CD14-positive monocyte (primary cell): ENCODE data around the gene PNLDC1. TPM values are rescaled to one million over a fixed set of nuclear protein-coding genes. Genes with fewer than 3 reads are reported as not detected.
A peak's percentile ranks its signal among the peaks of the same experiment; 100 is the strongest.

Experiments
- DNase-seq, 3 donors: peaks; one replicate each; pipeline ENCODE4 v3.0.0-alpha.2; 2011 to 2022
- H2AFZ ChIP-seq: 2 replicates; pipeline ENCODE4 v1.6.0; 2012; ENCODE audit warnings: mild to moderate bottlenecking, low read depth, low read length, inconsistent platforms; ENCODE audit not compliant: insufficient read depth, poor library complexity, severe bottlenecking
- H3K27ac ChIP-seq, 2 donors: 1 replicate in 1 of 2; 2 replicates in 1 of 2; pipeline ENCODE4 v1.5.1; 2012 to 2013; ENCODE audit warnings: low read length in 2 of 2, control low read depth in 1 of 2, inconsistent platforms in 1 of 2, low read depth in 1 of 2, mild to moderate bottlenecking in 1 of 2
- H3K27me3 ChIP-seq, 2 donors: one replicate each; pipeline versions ENCODE4 v1.6.0 to v1.6.1; 2011 to 2013; ENCODE audit warnings: low read length in 2 of 2; ENCODE audit not compliant: control insufficient read depth in 2 of 2, insufficient read depth in 2 of 2
- H3K36me3 ChIP-seq, 2 donors: replicated peaks in 1 of 2; 1 replicate in 1 of 2; 2 replicates in 1 of 2; pipeline versions ENCODE4 v1.5.1 to v1.6.1; 2012 to 2013; ENCODE audit warnings: low read length in 2 of 2, control low read depth in 1 of 2, inconsistent platforms in 1 of 2, mild to moderate bottlenecking in 1 of 2; ENCODE audit not compliant: insufficient read depth in 2 of 2, control insufficient read depth in 1 of 2
- H3K4me1 ChIP-seq, 2 donors: 1 replicate in 1 of 2; 2 replicates in 1 of 2; pipeline versions ENCODE4 v1.5.1 to v1.6.1; 2012 to 2013; ENCODE audit warnings: low read length in 2 of 2, control low read depth in 1 of 2, inconsistent platforms in 1 of 2, mild to moderate bottlenecking in 1 of 2, moderate library complexity in 1 of 2; ENCODE audit not compliant: insufficient read depth in 2 of 2, control insufficient read depth in 1 of 2
- H3K4me2 ChIP-seq: replicated peaks from 2 replicates; pipeline ENCODE3; 2012; ENCODE audit warnings: low read length, moderate library complexity, mild to moderate bottlenecking; ENCODE audit not compliant: poor library complexity, severe bottlenecking; ENCODE audit errors: extremely low read depth
- H3K4me3 ChIP-seq, 3 experiments: fragments of 200-600 bp in 1 of 3; sonication (generic) in 1 of 3; replicated peaks in 1 of 3; 1 replicate in 2 of 3; 2 replicates in 1 of 3; pipeline ENCODE4 v1.5.1; 2011 to 2013; ENCODE audit warnings: low read length in 3 of 3, mild to moderate bottlenecking in 3 of 3, control low read depth in 2 of 3, low read depth in 2 of 3, inconsistent platforms in 1 of 3, moderate library complexity in 1 of 3
- H3K79me2 ChIP-seq: 2 replicates; pipeline ENCODE4 v1.6.0; 2012; ENCODE audit warnings: mild to moderate bottlenecking, control low read depth, inconsistent platforms, low read length, moderate library complexity; ENCODE audit not compliant: insufficient read depth
- H3K9ac ChIP-seq: 2 replicates; pipeline ENCODE4 v1.6.0; 2017; ENCODE audit warnings: low read length, mild to moderate bottlenecking; ENCODE audit not compliant: insufficient read depth, poor library complexity, severe bottlenecking
- H3K9me3 ChIP-seq, 2 donors: replicated peaks in 1 of 2; 1 replicate in 1 of 2; 2 replicates in 1 of 2; pipeline versions ENCODE4 v1.5.1 to v1.6.1; 2012 to 2013; ENCODE audit warnings: low read length in 2 of 2, control low read depth in 1 of 2; ENCODE audit not compliant: control insufficient read depth in 1 of 2, insufficient read depth in 1 of 2
- H4K20me1 ChIP-seq: 2 replicates; pipeline ENCODE4 v1.6.0; 2012; ENCODE audit warnings: mild to moderate bottlenecking, low read length, control low read depth, moderate library complexity; ENCODE audit not compliant: insufficient read depth
- H3K27ac Mint-ChIP-seq, 7 donors: one replicate each; pipeline ENCODE4 v1.8.0; 2020; ENCODE audit warnings: mild to moderate bottlenecking in 7 of 7, mixed read lengths in 7 of 7, moderate library complexity in 6 of 7, inconsistent platforms in 2 of 7
- H3K27me3 Mint-ChIP-seq, 3 donors: one replicate each; pipeline ENCODE4 v1.8.0; 2021 to 2022; ENCODE audit warnings: low read depth in 3 of 3, mild to moderate bottlenecking in 3 of 3, mixed read lengths in 3 of 3, moderate library complexity in 3 of 3, inconsistent platforms in 1 of 3
- H3K36me3 Mint-ChIP-seq, 2 donors: one replicate each; pipeline ENCODE4 v1.8.0; 2020; ENCODE audit warnings: mixed read lengths in 2 of 2, inconsistent platforms in 1 of 2, mild to moderate bottlenecking in 1 of 2
- H3K4me1 Mint-ChIP-seq: one replicate; pipeline ENCODE4 v1.8.0; 2020; ENCODE audit warnings: mild to moderate bottlenecking, mixed read lengths
- H3K4me3 Mint-ChIP-seq, 2 donors: one replicate each; pipeline ENCODE4 v1.8.0; 2020; ENCODE audit warnings: mild to moderate bottlenecking in 2 of 2, mixed read lengths in 2 of 2, moderate library complexity in 1 of 2
- H3K9me3 Mint-ChIP-seq, 7 donors: one replicate each; pipeline ENCODE4 v1.8.0; 2020 to 2022; ENCODE audit warnings: mixed read lengths in 7 of 7, mild to moderate bottlenecking in 6 of 7, moderate library complexity in 6 of 7, inconsistent platforms in 2 of 7
- CTCF ChIP-seq: fragments of 200-600 bp; IDR thresholded peaks from one replicate; pipeline ENCODE4 v1.8.0; 2022; ENCODE audit warnings: antibody characterized with exemption, mild to moderate bottlenecking
- WGBS: methylation state at CpG from one replicate; pipeline ENCODE4 v1.1.5; 2013; ENCODE audit warnings: missing lambda C conversion rate; ENCODE audit not compliant: insufficient coverage; 5-methylcytosine and 5-hydroxymethylcytosine counted together
- intact Hi-C, 2 donors: fragments of 100-400 bp; cut with micrococcal nuclease; formaldehyde crosslinking; loops; one replicate each; pipeline versions ENCODE4 v1.15.0 to v1.15.1; 2023
- polyA plus RNA-seq, 3 donors: library from polyadenylated mRNA; depleted of rRNA in 1 of 3; unstranded in 2 of 3; stranded (reverse) in 1 of 3; fragments of 300-500 nt in 2 of 3; fragments of >200 nt in 1 of 3; fragmentation: Illumina TruSeq in 2 of 3; gene quantifications; 1 replicate in 2 of 3; 2 replicates in 1 of 3; pipeline ENCODE4 v1.2.3, GENCODE V29; 2012 to 2021

PNLDC1 gene
- polyA plus RNA-seq, 3 donors: 0.56 TPM; not detected in 2

- peaks cover 30% of the 10 kb centered on the region for H3K4me1 Mint-ChIP-seq
- Histone ChIP-seq H3K4me1 (peaks cover 28 to 32% of the 10 kb centered on the region in 2 donors), H3K27ac (no peak overlapping the region), H4K20me1 (no peaks in the 10 kb centered on the region), H3K27me3 (no peaks in the 10 kb centered on the region), H3K79me2 (no peaks in the 10 kb centered on the region), H3K9me3 (no peaks in the 10 kb centered on the region), H3K9ac (no peak overlapping the region), H3K4me2 (no peak overlapping the region), H3K4me3 (no peak overlapping the region), H3K36me3 (no peaks in the 10 kb centered on the region), H2AFZ (peak overlapping the region; percentile 51)
- peaks cover 0 to 3% (median 0%) of the 10 kb centered on the region in 7 donors for H3K9me3 Mint-ChIP-seq
- intact Hi-C loops: no loop called here
- DNase-seq: no peak
- 76% methylated on average over 6 of the region's 11 CpGs for WGBS
- H3K4me3 Mint-ChIP-seq: no peak overlapping the region
- H3K36me3 Mint-ChIP-seq: no peaks in the 10 kb centered on the region
- H3K27ac Mint-ChIP-seq: peak overlapping the region in 4 of 7 donors; percentile 24 to 73 (median 64)
- no peak for TF ChIP-seq CTCF
- H3K27me3 Mint-ChIP-seq: peaks cover 0 to 4% (median 2%) of the 10 kb centered on the region in 3 donors
Measured at GRCh38 chr6:159830501-159831372, 30.7 kb downstream of the PNLDC1 start.

- no peaks in the 10 kb centered on the region for H3K9me3 ChIP-seq
- WGBS: 84% methylated on average over 4 of the region's 4 CpGs
- H3K79me2 ChIP-seq: no peaks in the 10 kb centered on the region
- no peaks in the 10 kb centered on the region for H3K27me3 ChIP-seq
- H3K4me2 ChIP-seq: no peak overlapping the region
- no peak overlapping the region for H2AFZ ChIP-seq
- H3K4me1 ChIP-seq: peaks cover 28 to 32% of the 10 kb centered on the region in 2 donors
- H3K9ac ChIP-seq: no peak overlapping the region
- Mint-ChIP-seq H3K4me1 (peaks cover 30% of the 10 kb centered on the region), H3K4me3 (no peak overlapping the region), H3K9me3 (peaks cover 0 to 3% (median 0%) of the 10 kb centered on the region in 7 donors), H3K36me3 (no peaks in the 10 kb centered on the region), H3K27ac (no peak overlapping the region), H3K27me3 (peaks cover 0 to 4% (median 2%) of the 10 kb centered on the region in 3 donors)
- H3K36me3 ChIP-seq: no peaks in the 10 kb centered on the region
- H4K20me1 ChIP-seq: no peaks in the 10 kb centered on the region
- H3K4me3 ChIP-seq: no peak overlapping the region
- no peak overlapping the region for H3K27ac ChIP-seq
- no peak for DNase-seq
- intact Hi-C loops: no loop called here
- TF ChIP-seq CTCF: no peak
Measured at GRCh38 chr6:159831373-159831679, 31.2 kb downstream of the PNLDC1 start.
